ENCODE data around the gene PTPRH. TPM values are rescaled to one million over a fixed set of nuclear protein-coding genes. Genes with fewer than 3 reads are reported as not detected.

PTPRH gene
- total RNA-seq, 1 donor from 2014 or later = 0.64 TPM

DNA sequence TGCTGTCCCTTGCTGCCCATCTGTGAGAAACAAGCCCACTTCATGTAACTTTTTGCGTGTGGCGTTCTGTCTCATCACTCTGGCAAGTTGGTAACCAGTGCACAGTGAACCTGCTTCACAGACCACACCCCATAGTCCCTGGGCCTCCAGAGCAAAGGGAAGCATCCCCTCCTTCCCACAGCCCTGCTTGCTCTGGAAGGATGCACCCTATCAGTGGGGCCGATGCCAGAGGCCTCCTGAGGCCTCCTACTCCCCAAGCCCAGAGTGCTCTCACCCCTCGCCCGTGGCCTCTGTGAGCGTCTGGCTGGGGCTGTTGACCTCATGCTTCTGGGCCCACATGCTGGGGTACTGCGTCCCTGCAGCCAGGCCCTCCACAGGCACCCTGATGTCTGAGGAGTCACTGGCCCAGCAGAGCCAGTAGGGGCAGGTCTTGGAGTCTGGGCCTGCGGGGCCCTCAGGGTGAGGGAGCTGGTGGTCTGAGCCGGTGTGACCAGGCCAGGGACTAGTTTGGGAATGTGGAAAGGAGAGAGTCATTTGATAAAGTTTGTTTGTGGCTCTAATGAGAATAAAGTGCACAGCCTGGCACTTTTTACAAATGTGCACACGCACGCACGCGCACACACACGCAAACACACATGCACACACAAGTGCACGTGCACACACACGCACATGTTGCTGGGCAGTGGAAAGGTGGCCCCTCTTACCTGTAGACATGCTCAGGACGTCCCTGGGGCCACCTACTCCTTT, 14.2 kb upstream of the PTPRH start:
- H3K4me3 ChIP-seq = no peak overlapping the region
- no peak overlapping the region for H3K27ac ChIP-seq
- H3K27me3 ChIP-seq = no peaks in the 10 kb centered on the region
- no peak for DNase-seq (ENCODE audit: low spot score in 2 of 2)
- intact Hi-C loops (cut with DNase I) = no loop called here
- H3K36me3 ChIP-seq = peaks cover 15 to 20% of the 10 kb centered on the region in 2 donors
- no peak for TF ChIP-seq CTCF (IDR thresholded peaks at IDR 0.05)
- H3K4me1 ChIP-seq = no peaks in the 10 kb centered on the region
- no peaks in the 10 kb centered on the region for H3K9me3 ChIP-seq

DNA sequence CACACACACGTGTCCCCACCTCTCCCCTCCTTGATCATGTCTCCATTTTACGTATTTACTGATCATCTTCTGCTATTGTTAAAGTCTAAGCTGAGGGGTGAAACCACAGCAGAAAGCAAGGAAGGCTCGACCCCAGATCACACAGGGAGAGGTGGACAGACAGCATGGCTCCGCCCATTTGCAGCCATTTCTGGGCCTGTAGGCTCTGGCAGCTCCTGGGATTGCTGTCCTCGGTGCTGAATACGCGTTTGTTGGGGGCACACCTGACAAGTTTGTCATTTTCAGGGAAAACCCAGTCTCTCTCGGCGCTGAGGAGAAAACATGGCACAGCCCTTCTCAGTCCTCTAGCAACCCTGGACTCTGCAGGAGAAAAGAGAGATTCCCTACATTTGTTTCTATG, 11.2 kb upstream of the PTPRH start:
- H3K4me3 ChIP-seq = no peak overlapping the region
- H3K27me3 ChIP-seq = no peaks in the 10 kb centered on the region
- H3K27ac ChIP-seq = no peak overlapping the region
- no peaks in the 10 kb centered on the region for H3K9me3 ChIP-seq
- no peak for DNase-seq (ENCODE audit: low spot score in 2 of 2)
- no peak for TF ChIP-seq CTCF (IDR thresholded peaks at IDR 0.05)
- H3K36me3 ChIP-seq = no peaks in the 10 kb centered on the region
- intact Hi-C loops (cut with DNase I) = no loop called here
- H3K4me1 ChIP-seq = no peaks in the 10 kb centered on the region

DNA sequence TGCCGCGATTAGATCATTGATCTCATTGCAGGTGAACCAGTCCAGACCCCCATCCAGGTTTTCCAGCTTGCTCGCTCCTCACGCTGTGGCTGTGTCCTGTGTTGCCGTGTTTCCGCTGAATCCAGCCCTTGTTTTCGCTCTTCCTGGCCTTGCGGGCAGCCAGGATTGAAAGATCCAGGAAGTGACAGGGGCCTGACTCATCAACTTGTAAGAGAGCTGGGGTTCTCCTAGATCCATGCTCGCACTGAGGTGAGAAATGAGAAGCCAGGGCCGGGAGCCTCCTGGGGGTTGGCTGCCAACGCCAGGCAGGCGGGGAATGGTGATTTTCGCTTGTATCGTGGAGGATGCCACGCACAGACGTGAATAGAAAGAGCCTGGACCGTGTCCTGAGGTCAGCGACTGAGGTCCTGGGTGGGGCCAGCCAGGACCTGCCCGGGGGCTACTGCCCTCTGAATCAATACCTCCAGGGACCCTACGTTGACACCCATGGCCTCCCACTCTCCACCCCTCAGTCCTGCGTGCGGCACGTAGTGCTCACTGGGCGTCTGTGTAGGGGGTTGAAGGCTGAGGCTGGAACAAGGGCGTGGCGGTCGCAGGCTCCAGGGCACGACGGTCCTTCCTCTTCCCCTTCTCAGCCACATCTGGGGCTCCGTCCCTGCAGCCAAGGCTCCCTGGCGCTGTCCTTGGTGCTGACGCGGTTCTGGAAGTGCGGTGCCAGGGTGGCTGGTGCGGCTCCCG, 7.3 kb upstream of the PTPRH start:
- peak overlapping the region; percentile 42 to 48 for H3K4me3 ChIP-seq
- H3K4me1 ChIP-seq = no peaks in the 10 kb centered on the region
- peak; percentile 25 to 82 for DNase-seq (ENCODE audit: low spot score in 2 of 2)
- H3K27ac ChIP-seq = peak overlapping the region in 1 of 2 donors; percentile 7
- intact Hi-C loops (cut with DNase I) = no loop called here
- H3K27me3 ChIP-seq = no peaks in the 10 kb centered on the region
- peaks cover 0 to 11% of the 10 kb centered on the region in 2 donors for H3K9me3 ChIP-seq
- no peaks in the 10 kb centered on the region for H3K36me3 ChIP-seq
- TF ChIP-seq CTCF (IDR thresholded peaks at IDR 0.05) = no peak

GRCh38 chr19:55213547-55213946, 4.2 kb upstream of the PTPRH start:
- no peaks in the 10 kb centered on the region for H3K36me3 ChIP-seq
- intact Hi-C loops (cut with DNase I) = no loop called here
- no peaks in the 10 kb centered on the region for H3K27me3 ChIP-seq
- H3K9me3 ChIP-seq = peaks cover 0 to 11% of the 10 kb centered on the region in 2 donors
- no peak overlapping the region for H3K4me3 ChIP-seq
- no peak overlapping the region for H3K27ac ChIP-seq
- no peaks in the 10 kb centered on the region for H3K4me1 ChIP-seq
- no peak for DNase-seq (ENCODE audit: low spot score in 2 of 2)
- no peak for TF ChIP-seq CTCF (IDR thresholded peaks at IDR 0.05)

- TF ChIP-seq CTCF (IDR thresholded peaks at IDR 0.05) = no peak
- Histone ChIP-seq H3K9me3 (peaks cover 0 to 11% of the 10 kb centered on the region in 2 donors), H3K27ac (no peak overlapping the region), H3K4me1 (no peaks in the 10 kb centered on the region), H3K36me3 (no peaks in the 10 kb centered on the region), H3K4me3 (no peak overlapping the region), H3K27me3 (no peaks in the 10 kb centered on the region)
- DNase-seq (ENCODE audit: low spot score in 2 of 2) = no peak
- intact Hi-C loops (cut with DNase I) = no loop called here
Measured at GRCh38 chr19:55212447-55212846, 3.1 kb upstream of the PTPRH start.
